Sigmoid colon (tissue), 4 donors: Measurements from ENCODE around the gene SPATA20.

Source experiments
- EP300 ChIP-seq, 4 donors: sonication (generic); formaldehyde crosslinking; IDR thresholded peaks; one replicate each; pipeline ENCODE4 v1.6.1; 2017; ENCODE audit warnings: antibody characterized with exemption in 4 of 4
- TF ChIP-seq, protein P1 (sequence below), 4 experiments: fragments of 450-650 bp in 3 of 4; fragments of 200-600 bp in 1 of 4; IDR thresholded peaks; one replicate each; pipeline ENCODE4 v1.5.1; 2016 to 2019; ENCODE audit warnings: antibody characterized with exemption in 4 of 4, mild to moderate bottlenecking in 3 of 4, moderate library complexity in 2 of 4

DNA sequence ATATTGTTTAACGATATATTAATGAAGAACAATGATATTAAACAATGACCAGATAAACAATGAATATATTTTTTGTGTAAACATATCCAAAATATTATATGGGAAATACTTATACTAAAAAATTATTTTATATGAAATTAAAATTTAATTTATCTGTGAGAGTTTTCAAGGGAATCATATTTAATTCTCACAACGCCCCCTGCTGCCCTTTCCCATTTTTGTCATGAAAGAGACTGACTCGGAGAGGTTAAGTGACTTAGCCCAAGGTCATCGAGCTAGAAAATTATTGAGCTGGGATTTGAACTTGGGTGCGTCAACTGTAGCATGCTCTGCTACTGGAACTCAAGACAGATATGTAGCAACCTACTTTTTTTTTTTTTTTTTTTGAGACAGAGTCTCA is 45.9 kb upstream of the SPATA20 start:
- no peak for TF ChIP-seq EP300 (IDR thresholded peaks at IDR 0.05)
- TF ChIP-seq, protein P1, sequence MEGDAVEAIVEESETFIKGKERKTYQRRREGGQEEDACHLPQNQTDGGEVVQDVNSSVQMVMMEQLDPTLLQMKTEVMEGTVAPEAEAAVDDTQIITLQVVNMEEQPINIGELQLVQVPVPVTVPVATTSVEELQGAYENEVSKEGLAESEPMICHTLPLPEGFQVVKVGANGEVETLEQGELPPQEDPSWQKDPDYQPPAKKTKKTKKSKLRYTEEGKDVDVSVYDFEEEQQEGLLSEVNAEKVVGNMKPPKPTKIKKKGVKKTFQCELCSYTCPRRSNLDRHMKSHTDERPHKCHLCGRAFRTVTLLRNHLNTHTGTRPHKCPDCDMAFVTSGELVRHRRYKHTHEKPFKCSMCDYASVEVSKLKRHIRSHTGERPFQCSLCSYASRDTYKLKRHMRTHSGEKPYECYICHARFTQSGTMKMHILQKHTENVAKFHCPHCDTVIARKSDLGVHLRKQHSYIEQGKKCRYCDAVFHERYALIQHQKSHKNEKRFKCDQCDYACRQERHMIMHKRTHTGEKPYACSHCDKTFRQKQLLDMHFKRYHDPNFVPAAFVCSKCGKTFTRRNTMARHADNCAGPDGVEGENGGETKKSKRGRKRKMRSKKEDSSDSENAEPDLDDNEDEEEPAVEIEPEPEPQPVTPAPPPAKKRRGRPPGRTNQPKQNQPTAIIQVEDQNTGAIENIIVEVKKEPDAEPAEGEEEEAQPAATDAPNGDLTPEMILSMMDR (IDR thresholded peaks at IDR 0.05): no peak
